GM12878 (cell line): ENCODE results near the gene NOSTRIN. TPM values are rescaled to one million over a fixed set of nuclear protein-coding genes. Genes with fewer than 3 reads are reported as not detected.

Experiments
- ATAC-seq: fragments of 200-7000 bp; cut with Tn5 transposase; 3 replicates; pipeline ENCODE4 v1.9.1; 2020; ENCODE audit warnings: mild to moderate bottlenecking, moderate library complexity
- BruUV-seq: library from RNA; stranded (reverse); fragments of 400-500 nt; replicated peaks from 2 replicates; lab custom pipeline; 2021; lab: Mats Ljungman, UMichigan
- CTCF ChIA-PET: fragments of 300-600 bp; sonication (Branson Sonifier 250); formaldehyde crosslinking; extraction: SDS; loops from one replicate; lab custom pipeline; 2021; ENCODE audit warnings: inconsistent platforms; lab: Yijun Ruan, JAX
- POLR2A ChIA-PET: fragments of 350-600 bp; formaldehyde crosslinking; extraction: SDS; loops from one replicate; lab custom pipeline; 2021; ENCODE audit warnings: inconsistent platforms; lab: Charles Lee
- RAD21 ChIA-PET: fragments of 300-600 bp; sonication (Branson Sonifier 250); formaldehyde crosslinking; loops from one replicate; lab custom pipeline; 2023; ENCODE audit warnings: antibody characterized with exemption; ENCODE audit not compliant: unreplicated experiment; lab: Charles Lee
- SMC1A ChIA-PET: fragments of 300-600 bp; sonication (Branson Sonifier 250); formaldehyde crosslinking; loops from one replicate; lab custom pipeline; 2023; ENCODE audit not compliant: unreplicated experiment, uncharacterized antibody; lab: Charles Lee
- DNase-seq: peaks from one replicate; pipeline ENCODE4 v3.0.0-alpha.2; 2011; ENCODE audit warnings: low read depth, low spot score
- FAIRE-seq: peaks from 3 replicates; lab custom pipeline; 2011; peaks lifted over from hg19 to GRCh38; lab: Jason Lieb, UNC
- H2AFZ ChIP-seq: 2 replicates; pipeline ENCODE4 v1.6.0; 2011; ENCODE audit warnings: low read depth, low read length, control low read depth; ENCODE audit not compliant: control insufficient read depth
- H3K27ac ChIP-seq: 2 replicates; pipeline ENCODE4 v1.5.1; 2011; ENCODE audit warnings: control low read depth; ENCODE audit not compliant: control insufficient read depth, insufficient read depth
- H3K27me3 ChIP-seq, 2 experiments: replicated peaks in 1 of 2; 2 replicates each; pipeline versions ENCODE4 v1.6.0 to v1.6.1; 2011; ENCODE audit warnings: low read length in 1 of 2; ENCODE audit not compliant: control insufficient read depth in 2 of 2, insufficient read depth in 2 of 2
- H3K36me3 ChIP-seq, 2 experiments: 2 replicates each; pipeline ENCODE4 v1.5.1; 2011; ENCODE audit warnings: low read length in 1 of 2; ENCODE audit not compliant: control insufficient read depth in 2 of 2, insufficient read depth in 2 of 2
- H3K4me1 ChIP-seq: 2 replicates; pipeline ENCODE4 v1.6.1; 2011; ENCODE audit warnings: mild to moderate bottlenecking, low read length, moderate library complexity, mixed read lengths; ENCODE audit not compliant: control insufficient read depth, insufficient read depth
- H3K4me2 ChIP-seq: 2 replicates; pipeline ENCODE4 v1.6.0; 2011; ENCODE audit warnings: control low read depth; ENCODE audit not compliant: control insufficient read depth, insufficient read depth
- H3K4me3 ChIP-seq: fragments of 200-600 bp; sonication (generic); 2 replicates; pipeline ENCODE4 v1.5.1; 2016
- H3K79me2 ChIP-seq: 2 replicates; pipeline ENCODE4 v1.6.0; 2011; ENCODE audit warnings: low read length; ENCODE audit not compliant: control insufficient read depth, insufficient read depth
- H3K9ac ChIP-seq: 2 replicates; pipeline ENCODE4 v1.8.0; 2011; ENCODE audit warnings: low read length, control low read depth, mixed read lengths; ENCODE audit not compliant: control insufficient read depth, insufficient read depth
- H3K9me3 ChIP-seq: replicated peaks from 3 replicates; pipeline ENCODE4 v1.5.1; 2011; ENCODE audit warnings: mild to moderate bottlenecking, low read length; ENCODE audit not compliant: control insufficient read depth, insufficient read depth
- H4K20me1 ChIP-seq: 2 replicates; pipeline ENCODE4 v1.6.0; 2011; ENCODE audit not compliant: control insufficient read depth, insufficient read depth
- CTCF ChIP-seq, 3 experiments: IDR thresholded peaks in 2 of 3; conservative IDR thresholded peaks in 1 of 3; 2 replicates each; pipeline ENCODE4 v1.5.1; 2011; ENCODE audit warnings: low read depth in 3 of 3, low read length in 3 of 3, mild to moderate bottlenecking in 3 of 3, control low read depth in 2 of 3, moderate library complexity in 2 of 3, inconsistent platforms in 1 of 3, mixed read lengths in 1 of 3; ENCODE audit not compliant: control insufficient read depth in 2 of 3, insufficient read depth in 1 of 3; ENCODE audit errors: extremely low read depth in 1 of 3
- E2F8 ChIP-seq: fragments of 450-650 bp; IDR thresholded peaks from 2 replicates; pipeline ENCODE4 v1.6.1; 2018; ENCODE audit warnings: mild to moderate bottlenecking, low read depth, moderate library complexity; ENCODE audit not compliant: partially characterized antibody
- KAT2A ChIP-seq: conservative IDR thresholded peaks from 2 replicates; pipeline ENCODE4 v1.6.1; 2011; ENCODE audit warnings: low read depth, low read length; ENCODE audit not compliant: control insufficient read depth
- NR2C2 ChIP-seq: IDR thresholded peaks from 2 replicates; pipeline ENCODE4 v1.6.1; 2011; ENCODE audit warnings: borderline replicate concordance, low read depth; ENCODE audit not compliant: control insufficient read depth, insufficient read length
- RAD21 ChIP-seq: IDR thresholded peaks from 2 replicates; pipeline ENCODE4 v1.6.1; 2011; ENCODE audit warnings: mild to moderate bottlenecking, low read depth, low read length, moderate library complexity; ENCODE audit not compliant: insufficient read depth
- RB1 ChIP-seq: fragments of 450-650 bp; formaldehyde crosslinking; IDR thresholded peaks from 2 replicates; pipeline ENCODE4 v1.6.1; 2017; ENCODE audit warnings: mild to moderate bottlenecking, borderline replicate concordance
- SIN3A ChIP-seq: IDR thresholded peaks from 2 replicates; pipeline ENCODE4 v1.6.1; 2012; ENCODE audit warnings: low read depth, low read length, improper control_type of control experiment
- STAT1 ChIP-seq: fragments of 450-650 bp; conservative IDR thresholded peaks from 2 replicates; pipeline ENCODE4 v1.6.1; 2014; ENCODE audit warnings: antibody characterized with exemption, mild to moderate bottlenecking
- ZNF207 ChIP-seq: fragments of 450-650 bp; IDR thresholded peaks from 2 replicates; pipeline ENCODE4 v1.6.1; 2014; ENCODE audit warnings: antibody characterized with exemption, mild to moderate bottlenecking, borderline replicate concordance
- WGBS: methylation state at CpG from one replicate; pipeline ENCODE4 v1.1.6; 2016; ENCODE audit warnings: low lambda C conversion rate; ENCODE audit not compliant: insufficient replicate concordance, insufficient coverage; ENCODE audit errors: missing lambda C conversion rate; 5-methylcytosine and 5-hydroxymethylcytosine counted together
- in situ Hi-C: fragments of 300-500 bp; cut with MboI; formaldehyde crosslinking; loops from 9 replicates; pipeline ENCODE4 v1.14.3; 2018; ENCODE audit warnings: mixed read lengths
- intact Hi-C: fragments of 100-400 bp; cut with micrococcal nuclease; formaldehyde crosslinking; loops from one replicate; pipeline ENCODE4 v1.14.2; 2022; ENCODE audit not compliant: unreplicated experiment
- polyA plus RNA-seq, 11 experiments: library from polyadenylated mRNA; depleted of rRNA in 4 of 11; unstranded in 6 of 11; stranded (reverse) in 5 of 11; fragments of >200 nt; fragmentation: Nextera tagmentation in 4 of 11; fragmentation: Illumina TruSeq in 1 of 11; extraction: Ambion mirVana in 4 of 11; extraction: Trizol in 1 of 11; gene quantifications; 1 replicate in 1 of 11; 2 replicates in 10 of 11; pipeline versions ENCODE4 v1.2.1 to v1.2.3, GENCODE V29; 2011 to 2016; ENCODE audit warnings: inconsistent platforms in 2 of 11, missing spikeins in 2 of 11, low read depth in 1 of 11
- total RNA-seq, 4 experiments: library from RNA; depleted of rRNA in 3 of 4; stranded (reverse); fragments of >200 nt in 3 of 4; fragmentation: Illumina TruSeq in 1 of 4; extraction: Trizol in 1 of 4; gene quantifications; 2 replicates each; pipeline versions ENCODE4 v1.2.1 to v1.2.3, GENCODE V29; 2013 to 2021

NOSTRIN gene
- total and polyA plus RNA-seq, 10 of the 15 experiments (the other 5 are each of a cell fraction or from before 2014, with no cell fraction given): 0.13 to 0.42 (median 0.37) TPM; not detected in 5

- intact Hi-C loops: no loop called here
- no peak for DNase-seq
Measured at GRCh38 chr2:168849610-168850009, 47.2 kb downstream of the NOSTRIN start.

More at GRCh38 chr2:168849610-168850009, 47.2 kb downstream of the NOSTRIN start:
- no peak overlapping the region for H3K4me3 ChIP-seq
- no peaks in the 10 kb centered on the region for H3K4me1 ChIP-seq
- no peak overlapping the region for H3K9ac ChIP-seq
- no peak overlapping the region for H3K27ac ChIP-seq
- no TSS peak for BruUV-seq
- H3K27me3 ChIP-seq: no peaks in the 10 kb centered on the region
- peak; percentile 66 for ATAC-seq
- H3K4me2 ChIP-seq: no peak overlapping the region
- no peak overlapping the region for H2AFZ ChIP-seq
- no peaks in the 10 kb centered on the region; a peak in 1 of 4 replicates for H3K36me3 ChIP-seq
- in situ Hi-C loops: no loop called here
- ChIA-PET SMC1A (no interaction called here), CTCF (no interaction called here), RAD21 (interaction anchor here (0.7 kb wide), 1 partner anchor 498 kb away, joined by 5 read pairs; no protein-coding TSS in a partner anchor), POLR2A (no interaction called here)
- no peaks in the 10 kb centered on the region for H3K9me3 ChIP-seq
- H4K20me1 ChIP-seq: no peaks in the 10 kb centered on the region
- no peaks in the 10 kb centered on the region for H3K79me2 ChIP-seq
- no CpG with 5 or more reads among the region's 2 CpGs for WGBS
- FAIRE-seq: no peak
- TF ChIP-seq CTCF (IDR thresholded peaks at IDR 0.05 in 2 of 3, conservative IDR thresholded peaks at IDR 0.05 in 1 of 3; ENCODE audit: control insufficient read depth in 2 of 3, extremely low read depth in 1 of 3, insufficient read depth in 1 of 3, low read depth in 3 of 3, low read length in 3 of 3) (peak; percentile 12 to 24 (median 24); a peak in 2 of 6 replicates), SIN3A (no peak), NR2C2 (no peak), RB1 (no peak), STAT1 (no peak), E2F8 (no peak), KAT2A (no peak), RAD21 (peak; percentile 26; the same call in 1 of the 2 replicates), ZNF207 (no peak)
- TF ChIP-seq, all 136 proteins: peak for 2
